Activated CD8-positive, alpha-beta T cell treated with anti-CD3 and anti-CD28 coated beads, Interleukin-2, amount 10 ng/mL, durations not matched to agents 7 days and 5 days (primary cell): ENCODE results near the gene PIERCE2. TPM values are rescaled to one million over a fixed set of nuclear protein-coding genes. Genes with fewer than 3 reads are reported as not detected.

ENCODE experiments used
- ATAC-seq: fragments of 150-1000 bp; cut with Tn5 transposase; one replicate; pipeline ENCODE4 v1.10.0; 2021; ENCODE audit warnings: moderate library complexity
- CTCF ChIA-PET: fragments of 350-600 bp; sonication (Branson Sonifier 250); formaldehyde crosslinking; loops from one replicate; lab custom pipeline; 2021; ENCODE audit warnings: antibody characterized with exemption; lab: Charles Lee
- POLR2A ChIA-PET: fragments of 350-600 bp; sonication (Branson Sonifier 250); formaldehyde crosslinking; loops from one replicate; lab custom pipeline; 2021; ENCODE audit warnings: antibody characterized with exemption; lab: Charles Lee
- DNase-seq: peaks from one replicate; pipeline ENCODE4 v3.0.0-alpha.2; 2020
- H3K27ac Mint-ChIP-seq: one replicate; pipeline ENCODE4 v1.8.0; 2021; ENCODE audit warnings: mild to moderate bottlenecking, mixed read lengths
- H3K27me3 Mint-ChIP-seq: one replicate; pipeline ENCODE4 v1.8.0; 2021; ENCODE audit warnings: low read depth, mixed read lengths
- H3K36me3 Mint-ChIP-seq: one replicate; pipeline ENCODE4 v1.8.0; 2021; ENCODE audit warnings: low read depth, mixed read lengths
- H3K4me1 Mint-ChIP-seq: one replicate; pipeline ENCODE4 v1.8.0; 2021; ENCODE audit warnings: low read depth, mixed read lengths
- H3K4me3 Mint-ChIP-seq: one replicate; pipeline ENCODE4 v1.8.0; 2021; ENCODE audit warnings: mild to moderate bottlenecking, mixed read lengths
- H3K9me3 Mint-ChIP-seq: one replicate; pipeline ENCODE4 v1.8.0; 2022; ENCODE audit warnings: mixed read lengths; ENCODE audit not compliant: insufficient read depth
- total RNA-seq, 2 experiments: library from RNA; stranded (reverse); gene quantifications; one replicate each; pipeline ENCODE4 v1.2.3, GENCODE V29; 2021

Gene PIERCE2, protein sequence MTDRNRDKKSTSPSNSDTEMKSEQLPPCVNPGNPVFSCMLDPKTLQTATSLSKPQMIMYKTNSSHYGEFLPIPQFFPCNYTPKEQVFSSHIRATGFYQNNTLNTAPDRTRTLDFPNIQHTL
- not detected for total RNA-seq

DNA sequence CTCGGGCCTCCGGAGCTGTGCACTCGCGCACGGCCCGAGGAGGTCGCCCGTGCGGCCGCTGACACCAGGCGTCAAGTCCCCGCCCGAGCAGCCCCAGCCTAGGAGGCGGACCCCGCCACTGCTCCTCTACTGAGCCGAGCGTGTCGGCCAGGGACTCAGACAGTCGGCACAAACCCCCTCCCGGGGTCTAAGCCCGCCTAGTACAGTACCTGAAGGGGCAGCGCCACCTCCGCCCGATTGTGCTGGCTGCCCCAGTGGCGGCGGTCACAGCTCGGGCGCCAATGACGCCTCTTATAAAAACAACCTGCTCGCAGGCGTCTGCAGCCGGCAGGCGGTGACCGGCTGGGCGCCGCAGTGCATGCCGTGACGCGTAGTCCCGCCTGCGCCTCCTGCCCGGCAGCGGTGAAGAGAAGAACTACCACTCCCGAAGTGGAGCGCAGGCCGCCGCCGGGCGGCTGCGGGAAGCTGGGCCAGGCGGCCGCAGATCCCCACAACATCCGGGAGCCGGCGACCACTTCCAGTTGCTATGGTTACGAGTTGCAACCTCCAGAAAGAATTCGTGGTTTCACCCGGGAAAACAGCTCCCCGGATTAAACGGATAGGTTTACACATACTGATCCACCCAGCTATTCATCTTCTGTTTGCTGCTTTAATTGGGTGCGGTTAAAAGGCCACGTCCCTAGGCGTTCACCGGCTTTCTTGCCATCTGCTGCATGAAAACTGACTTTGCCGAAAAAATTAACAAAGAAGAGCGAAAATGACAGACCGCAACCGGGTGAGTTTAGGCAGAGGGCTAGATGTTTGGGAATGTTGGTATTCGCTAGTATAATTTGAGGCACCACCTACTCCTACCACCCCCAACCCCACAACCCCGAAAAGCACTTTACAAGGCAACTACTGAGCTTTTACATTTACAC lies at the start of gene PIERCE2, which contains the start of gene CCPG1:
TSS of gene PIERCE2 (plus strand) at position 484 of the 917 bp plus-strand sequence. CDS start at position 758, 274 bp downstream.
TSS of gene CCPG1 (minus strand) at position 348 of the 917 bp plus-strand sequence. CDS start 18,935 bp downstream, outside the sequence.
- peak within 1 kb of the TSS; percentile 84 for H3K4me3 Mint-ChIP-seq
- POLR2A ChIA-PET: interaction anchor here (0.7 to 1.7 kb wide), 8 partner anchors 11 to 211 kb away, joined by 3 to 15 read pairs (median 4); partner anchors contain the start of genes PIGB, PIGBOS1 and RSL24D1

DNA sequence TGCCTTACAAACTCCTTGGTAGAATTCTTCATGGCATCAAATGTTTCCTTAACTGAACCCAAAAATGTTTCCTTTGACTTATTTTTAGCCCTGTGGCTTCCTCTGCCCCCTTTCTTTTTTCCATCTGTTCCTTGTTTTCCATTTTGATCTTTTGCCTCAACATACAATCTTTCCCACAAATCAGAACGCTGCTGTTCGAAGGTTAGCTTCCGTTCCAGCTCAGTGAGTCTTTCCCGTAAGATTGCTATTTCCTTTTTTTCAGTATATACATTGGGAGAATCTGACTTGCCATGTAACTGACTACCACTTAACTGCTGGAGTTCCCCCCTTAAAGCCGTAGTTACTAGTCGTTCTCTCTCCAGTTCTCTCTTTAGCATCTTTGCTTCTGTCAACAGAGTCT lies 48.0 kb upstream of the PIERCE2 start:
- peaks cover 17% of the 10 kb centered on the region for H3K36me3 Mint-ChIP-seq
- POLR2A ChIA-PET: no interaction called here
- DNase-seq (no peak), ATAC-seq (no peak)
- no peaks in the 10 kb centered on the region for H3K27me3 Mint-ChIP-seq
- H3K4me3 Mint-ChIP-seq: no peak overlapping the region
- H3K9me3 Mint-ChIP-seq: no peaks in the 10 kb centered on the region
- no peak overlapping the region for H3K27ac Mint-ChIP-seq
- H3K4me1 Mint-ChIP-seq: no peaks in the 10 kb centered on the region
- CTCF ChIA-PET: interaction anchor here (0.8 to 1.9 kb wide), 2 partner anchors 13 to 79 kb away, joined by 3 to 9 read pairs; no protein-coding TSS in a partner anchor

More for the DNA sequence above, at the start of gene PIERCE2, which contains the start of gene CCPG1:
- ATAC-seq: peak; percentile 96
- Mint-ChIP-seq H3K27ac (peak within 1 kb of the TSS; percentile 89), H3K36me3 (no peaks in the 10 kb centered on the region), H3K9me3 (no peaks in the 10 kb centered on the region), H3K4me1 (peaks cover 29% of the 10 kb centered on the region), H3K27me3 (no peaks in the 10 kb centered on the region)
- peak; percentile 91 for DNase-seq
- CTCF ChIA-PET: interaction anchor here (0.6 to 2.4 kb wide), 27 partner anchors 11 to 437 kb away, joined by 3 to 22 read pairs (median 4); partner anchors contain the start of genes PIGB, PIGBOS1 and RSL24D1

- H3K27me3 Mint-ChIP-seq: no peaks in the 10 kb centered on the region
- ATAC-seq (no peak), DNase-seq (no peak)
- ChIA-PET CTCF (interaction anchor here (1.9 kb wide), 1 partner anchor 78 kb away, joined by 9 read pairs; no protein-coding TSS in a partner anchor), POLR2A (no interaction called here)
- peaks cover 13% of the 10 kb centered on the region for H3K36me3 Mint-ChIP-seq
- H3K27ac Mint-ChIP-seq: no peak overlapping the region
- no peaks in the 10 kb centered on the region for H3K9me3 Mint-ChIP-seq
- H3K4me3 Mint-ChIP-seq: no peak overlapping the region
- H3K4me1 Mint-ChIP-seq: no peaks in the 10 kb centered on the region
Observed at GRCh38 chr15:55361048-55361447, 47.2 kb upstream of the PIERCE2 start.

- ATAC-seq (no peak), DNase-seq (no peak)
- Mint-ChIP-seq H3K36me3 (peaks cover 3% of the 10 kb centered on the region), H3K4me1 (no peaks in the 10 kb centered on the region), H3K4me3 (no peak overlapping the region), H3K27me3 (no peaks in the 10 kb centered on the region), H3K9me3 (no peaks in the 10 kb centered on the region), H3K27ac (no peak overlapping the region)
- POLR2A ChIA-PET: no interaction called here
- CTCF ChIA-PET: no interaction called here
Observed at GRCh38 chr15:55362641-55363040, 45.7 kb upstream of the PIERCE2 start.

- POLR2A ChIA-PET: interaction anchor here (0.7 kb wide), 1 partner anchor 10 kb away, joined by 3 read pairs; no protein-coding TSS in a partner anchor
- Mint-ChIP-seq H3K9me3 (no peaks in the 10 kb centered on the region), H3K27me3 (no peaks in the 10 kb centered on the region), H3K36me3 (no peaks in the 10 kb centered on the region), H3K27ac (no peak overlapping the region), H3K4me1 (no peaks in the 10 kb centered on the region), H3K4me3 (no peak overlapping the region)
- CTCF ChIA-PET: no interaction called here
- ATAC-seq (no peak), DNase-seq (no peak)
Observed at GRCh38 chr15:55366981-55367380, 41.3 kb upstream of the PIERCE2 start.

DNA sequence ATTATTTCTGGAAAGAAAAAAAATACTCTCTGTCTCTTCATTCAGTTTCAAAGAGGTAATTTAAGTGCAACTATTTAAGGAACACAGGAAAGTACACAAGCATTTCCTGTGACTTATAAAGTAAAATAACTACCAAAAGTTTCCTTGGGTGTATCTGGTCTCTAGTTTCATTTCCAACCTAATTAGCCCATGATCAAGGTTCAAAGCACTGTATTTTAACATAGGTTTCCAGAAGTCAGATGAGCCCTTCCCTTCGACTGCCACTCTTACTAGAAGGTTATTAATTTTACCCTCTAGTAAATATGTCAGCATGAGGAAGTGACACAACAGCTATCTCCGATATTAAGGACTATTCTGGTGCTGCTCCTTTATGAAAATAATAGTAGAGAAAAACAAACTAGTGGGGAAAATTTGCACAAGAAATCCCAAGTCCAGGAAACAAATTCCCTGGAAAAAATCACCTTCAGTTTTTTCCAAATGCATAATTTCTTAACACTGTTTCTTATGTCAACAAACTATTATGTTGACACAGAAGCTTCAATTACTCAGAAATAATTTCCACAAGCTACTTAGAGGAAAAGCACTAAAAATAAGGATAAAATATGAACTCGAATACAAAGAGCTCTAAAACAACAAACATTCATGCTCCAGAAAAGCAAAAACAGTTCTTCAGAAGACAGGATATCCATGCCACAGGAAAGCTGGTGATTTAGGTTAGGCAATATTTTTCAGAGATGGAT lies 35.4 kb upstream of the PIERCE2 start:
- H3K27ac Mint-ChIP-seq: no peak overlapping the region
- ChIA-PET POLR2A (no interaction called here), CTCF (interaction anchor here (1.5 to 1.6 kb wide), 2 partner anchors 36 to 66 kb away, joined by 5 to 6 read pairs; partner anchors contain the start of genes CCPG1 and PIERCE2)
- DNase-seq: no peak
- peaks cover 3% of the 10 kb centered on the region for H3K36me3 Mint-ChIP-seq
- H3K4me3 Mint-ChIP-seq: no peak overlapping the region
- H3K4me1 Mint-ChIP-seq: peaks cover 5% of the 10 kb centered on the region
- no peaks in the 10 kb centered on the region for H3K9me3 Mint-ChIP-seq
- no peaks in the 10 kb centered on the region for H3K27me3 Mint-ChIP-seq
- ATAC-seq: no peak

- Mint-ChIP-seq H3K4me3 (no peak overlapping the region), H3K9me3 (no peaks in the 10 kb centered on the region), H3K27me3 (no peaks in the 10 kb centered on the region), H3K27ac (no peak overlapping the region), H3K36me3 (peaks cover 5% of the 10 kb centered on the region), H3K4me1 (no peaks in the 10 kb centered on the region)
- ChIA-PET CTCF (no interaction called here), POLR2A (no interaction called here)
- DNase-seq: no peak
- no peak for ATAC-seq
Observed at GRCh38 chr15:55379095-55379494, 29.2 kb upstream of the PIERCE2 start.

GRCh38 chr15:55381595-55381994 lies 26.7 kb upstream of the PIERCE2 start:
- H3K27ac Mint-ChIP-seq: no peak overlapping the region
- ATAC-seq (no peak), DNase-seq (no peak)
- peaks cover 2% of the 10 kb centered on the region for H3K36me3 Mint-ChIP-seq
- CTCF ChIA-PET: interaction anchor here (1.5 kb wide), 1 partner anchor 27 kb away, joined by 7 read pairs; the partner anchor contains the start of genes CCPG1 and PIERCE2
- POLR2A ChIA-PET: no interaction called here
- H3K27me3 Mint-ChIP-seq: no peaks in the 10 kb centered on the region
- no peaks in the 10 kb centered on the region for H3K4me1 Mint-ChIP-seq
- H3K9me3 Mint-ChIP-seq: no peaks in the 10 kb centered on the region
- H3K4me3 Mint-ChIP-seq: no peak overlapping the region

GRCh38 chr15:55383687-55384086 lies 24.6 kb upstream of the PIERCE2 start:
- no peaks in the 10 kb centered on the region for H3K9me3 Mint-ChIP-seq
- H3K4me3 Mint-ChIP-seq: no peak overlapping the region
- H3K27ac Mint-ChIP-seq: no peak overlapping the region
- DNase-seq: no peak
- H3K36me3 Mint-ChIP-seq: peaks cover 4% of the 10 kb centered on the region
- no peaks in the 10 kb centered on the region for H3K4me1 Mint-ChIP-seq
- ChIA-PET CTCF (interaction anchor here (1.6 kb wide), 1 partner anchor 18 kb away, joined by 4 read pairs; no protein-coding TSS in a partner anchor), POLR2A (interaction anchor here (0.8 to 1.3 kb wide), 2 partner anchors 25 to 42 kb away, joined by 3 to 5 read pairs; partner anchors contain the start of genes CCPG1 and PIERCE2)
- ATAC-seq: no peak
- no peaks in the 10 kb centered on the region for H3K27me3 Mint-ChIP-seq

DNA sequence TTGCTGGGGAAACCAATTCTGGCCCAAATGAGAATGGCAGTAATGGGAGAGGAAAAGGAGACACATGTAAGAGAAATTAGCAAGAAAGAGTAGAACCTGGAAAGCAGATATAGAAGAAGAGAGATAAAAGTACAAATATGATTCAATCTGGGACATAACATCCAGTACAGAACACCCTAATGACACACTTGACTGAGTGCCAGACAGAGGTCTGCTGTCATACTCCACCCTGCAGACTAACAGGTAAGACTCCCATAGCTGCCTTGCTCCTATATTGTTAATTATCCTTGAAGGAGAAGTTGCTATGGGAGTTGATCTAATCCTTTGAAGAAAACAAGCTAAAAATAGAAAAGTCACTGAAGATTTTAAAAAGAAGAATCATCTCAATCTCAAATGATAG lies 21.3 kb upstream of the PIERCE2 start:
- Mint-ChIP-seq H3K27ac (no peak overlapping the region), H3K27me3 (no peaks in the 10 kb centered on the region), H3K4me3 (no peak overlapping the region), H3K36me3 (peaks cover 4% of the 10 kb centered on the region), H3K4me1 (peaks cover 3% of the 10 kb centered on the region), H3K9me3 (no peaks in the 10 kb centered on the region)
- ATAC-seq: no peak
- DNase-seq: no peak
- ChIA-PET POLR2A (no interaction called here), CTCF (interaction anchor here (0.9 kb wide), 1 partner anchor 53 kb away, joined by 3 read pairs; no protein-coding TSS in a partner anchor)

GRCh38 chr15:55389264-55389607 lies 19.1 kb upstream of the PIERCE2 start:
- ATAC-seq: no peak
- H3K4me3 Mint-ChIP-seq: no peak overlapping the region
- H3K9me3 Mint-ChIP-seq: no peaks in the 10 kb centered on the region
- DNase-seq: no peak
- ChIA-PET CTCF (interaction anchor here (0.9 kb wide), 1 partner anchor 50 kb away, joined by 3 read pairs; no protein-coding TSS in a partner anchor), POLR2A (no interaction called here)
- peaks cover 3% of the 10 kb centered on the region for H3K4me1 Mint-ChIP-seq
- H3K27me3 Mint-ChIP-seq: no peaks in the 10 kb centered on the region
- no peak overlapping the region for H3K27ac Mint-ChIP-seq
- H3K36me3 Mint-ChIP-seq: peaks cover 2% of the 10 kb centered on the region
